ENCODE measurements around the gene NT5C3A. TPM values are rescaled to one million over a fixed set of nuclear protein-coding genes. Genes with fewer than 3 reads are reported as not detected.

The NT5C3A gene
- total RNA-seq, 2 donors from 2014 or later = 17.5 to 22.1 TPM

DNA sequence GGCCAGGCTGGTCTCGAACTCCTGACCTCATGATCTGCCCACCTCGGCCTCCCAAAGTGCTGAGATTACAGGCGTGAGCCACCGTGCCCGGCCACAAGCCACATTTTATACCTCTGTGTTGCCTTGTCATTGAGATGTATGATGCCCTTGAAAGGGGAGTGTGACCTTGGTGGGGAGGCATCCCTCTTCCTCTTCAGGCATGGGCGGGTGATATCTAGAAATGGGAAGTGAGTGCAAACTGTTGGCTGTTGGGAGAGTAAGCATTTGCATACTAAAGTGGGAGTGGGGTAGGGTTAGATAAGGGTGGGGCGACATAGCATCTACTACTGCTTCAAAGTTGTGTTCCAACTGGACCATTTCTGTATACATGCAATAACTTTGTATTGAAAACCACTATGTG, 26.6 kb upstream of the NT5C3A start:
- Histone ChIP-seq H3K27me3 (ENCODE audit: control insufficient read depth, insufficient read depth, low read length, poor library complexity, severe bottlenecking) (no peaks in the 10 kb centered on the region), H3K27ac (ENCODE audit: low read depth, low read length) (no peak overlapping the region), H3K9me3 (ENCODE audit: control insufficient read depth, low read length) (no peaks in the 10 kb centered on the region), H3K4me3 (ENCODE audit: low read length) (no peak overlapping the region), H3K36me3 (ENCODE audit: control insufficient read depth, insufficient read depth, low read length) (peaks cover 6% of the 10 kb centered on the region), H3K4me1 (ENCODE audit: control insufficient read depth, insufficient read depth, low read length) (no peaks in the 10 kb centered on the region), H3K9ac (ENCODE audit: extremely low read depth, low read length, poor library complexity, severe bottlenecking) (no peak overlapping the region)
- no peak for DNase-seq
- Mint-ChIP-seq H3K27ac (no peak overlapping the region), H3K4me1 (no peaks in the 10 kb centered on the region), H3K9me3 (no peaks in the 10 kb centered on the region), H3K36me3 (ENCODE audit: low read depth) (no peaks in the 10 kb centered on the region), H3K4me3 (no peak overlapping the region), H3K27me3 (ENCODE audit: insufficient read depth) (no peaks in the 10 kb centered on the region)
- WGBS, 2 experiments (ENCODE audit: insufficient coverage in 1 of 2, insufficient read length in 1 of 2) = 92 to 95% methylated on average over 6 to 7 of the region's 7 CpGs
- TF ChIP-seq, protein P1, sequence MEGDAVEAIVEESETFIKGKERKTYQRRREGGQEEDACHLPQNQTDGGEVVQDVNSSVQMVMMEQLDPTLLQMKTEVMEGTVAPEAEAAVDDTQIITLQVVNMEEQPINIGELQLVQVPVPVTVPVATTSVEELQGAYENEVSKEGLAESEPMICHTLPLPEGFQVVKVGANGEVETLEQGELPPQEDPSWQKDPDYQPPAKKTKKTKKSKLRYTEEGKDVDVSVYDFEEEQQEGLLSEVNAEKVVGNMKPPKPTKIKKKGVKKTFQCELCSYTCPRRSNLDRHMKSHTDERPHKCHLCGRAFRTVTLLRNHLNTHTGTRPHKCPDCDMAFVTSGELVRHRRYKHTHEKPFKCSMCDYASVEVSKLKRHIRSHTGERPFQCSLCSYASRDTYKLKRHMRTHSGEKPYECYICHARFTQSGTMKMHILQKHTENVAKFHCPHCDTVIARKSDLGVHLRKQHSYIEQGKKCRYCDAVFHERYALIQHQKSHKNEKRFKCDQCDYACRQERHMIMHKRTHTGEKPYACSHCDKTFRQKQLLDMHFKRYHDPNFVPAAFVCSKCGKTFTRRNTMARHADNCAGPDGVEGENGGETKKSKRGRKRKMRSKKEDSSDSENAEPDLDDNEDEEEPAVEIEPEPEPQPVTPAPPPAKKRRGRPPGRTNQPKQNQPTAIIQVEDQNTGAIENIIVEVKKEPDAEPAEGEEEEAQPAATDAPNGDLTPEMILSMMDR (conservative IDR thresholded peaks at IDR 0.05) = no peak

DNA sequence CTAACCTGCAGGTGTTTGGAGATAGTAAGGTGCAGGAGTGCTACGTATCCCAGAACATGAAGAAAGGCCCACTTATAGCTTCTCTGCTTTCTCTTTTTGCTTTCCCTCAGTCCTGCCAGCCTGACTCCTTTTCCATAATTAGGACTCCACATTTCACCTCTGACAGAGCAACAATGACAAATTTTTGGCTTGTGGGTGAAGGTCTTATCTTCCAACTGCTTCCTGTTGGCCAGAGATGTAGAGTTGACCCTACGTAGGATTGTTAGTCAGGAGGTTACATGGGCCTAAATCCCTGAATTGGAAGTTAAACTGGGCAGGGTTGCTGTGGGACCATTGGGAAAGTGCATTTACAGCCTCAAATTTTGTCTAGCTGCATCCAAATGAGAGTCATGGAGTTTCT, 25.3 kb upstream of the NT5C3A start:
- H3K36me3 ChIP-seq (ENCODE audit: control insufficient read depth, insufficient read depth, low read length) = no peaks in the 10 kb centered on the region
- TF ChIP-seq, protein P1 (conservative IDR thresholded peaks at IDR 0.05) = no peak
- WGBS, 2 experiments (ENCODE audit: insufficient coverage in 1 of 2, insufficient read length in 1 of 2) = 100% methylated on average over 2 of the region's 2 CpGs

DNA sequence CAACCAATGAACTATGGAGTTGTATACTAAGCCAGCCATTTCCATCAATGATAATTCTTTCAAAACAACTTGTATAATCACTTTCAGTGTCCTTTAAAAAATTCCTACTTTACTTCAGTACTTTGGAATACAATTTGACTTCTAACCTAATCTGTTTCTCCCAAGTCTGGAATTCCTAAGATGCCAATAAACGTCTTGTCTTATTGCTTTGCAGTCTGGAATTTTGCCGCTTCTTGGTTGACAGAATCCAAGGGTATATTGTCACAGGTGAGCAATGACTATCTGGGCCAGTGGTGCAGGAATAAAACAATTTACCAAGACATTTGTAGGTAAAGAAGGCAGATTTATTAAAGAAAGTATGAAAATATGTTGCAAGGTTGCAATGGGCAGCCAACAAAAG, 24.8 kb upstream of the NT5C3A start:
- no peaks in the 10 kb centered on the region for H3K27me3 ChIP-seq (ENCODE audit: control insufficient read depth, insufficient read depth, low read length, poor library complexity, severe bottlenecking)
- H3K4me3 ChIP-seq (ENCODE audit: low read length) = no peak overlapping the region
- H3K4me1 ChIP-seq (ENCODE audit: control insufficient read depth, insufficient read depth, low read length) = no peaks in the 10 kb centered on the region
- Mint-ChIP-seq H3K27ac (no peak overlapping the region), H3K36me3 (ENCODE audit: low read depth) (no peaks in the 10 kb centered on the region), H3K9me3 (no peaks in the 10 kb centered on the region), H3K27me3 (ENCODE audit: insufficient read depth) (no peaks in the 10 kb centered on the region), H3K4me1 (no peaks in the 10 kb centered on the region), H3K4me3 (no peak overlapping the region)
- no peak for DNase-seq
- TF ChIP-seq, protein P1 (conservative IDR thresholded peaks at IDR 0.05) = no peak
- H3K9ac ChIP-seq (ENCODE audit: extremely low read depth, low read length, poor library complexity, severe bottlenecking) = no peak overlapping the region
- H3K27ac ChIP-seq (ENCODE audit: low read depth, low read length) = no peak overlapping the region
- H3K9me3 ChIP-seq (ENCODE audit: control insufficient read depth, low read length) = no peaks in the 10 kb centered on the region
- WGBS, 2 experiments (ENCODE audit: insufficient coverage in 1 of 2, insufficient read length in 1 of 2) = 57 to 67% methylated on average over 2 of the region's 2 CpGs
- no peaks in the 10 kb centered on the region for H3K36me3 ChIP-seq (ENCODE audit: control insufficient read depth, insufficient read depth, low read length)

More for the DNA sequence above, 25.3 kb upstream of the NT5C3A start:
- H3K9ac ChIP-seq (ENCODE audit: extremely low read depth, low read length, poor library complexity, severe bottlenecking) = no peak overlapping the region
- no peak overlapping the region for H3K27ac Mint-ChIP-seq
- H3K4me3 ChIP-seq (ENCODE audit: low read length) = no peak overlapping the region
- no peaks in the 10 kb centered on the region for H3K27me3 ChIP-seq (ENCODE audit: control insufficient read depth, insufficient read depth, low read length, poor library complexity, severe bottlenecking)
- no peak overlapping the region for H3K27ac ChIP-seq (ENCODE audit: low read depth, low read length)
- no peaks in the 10 kb centered on the region for H3K9me3 ChIP-seq (ENCODE audit: control insufficient read depth, low read length)
- H3K4me3 Mint-ChIP-seq = no peak overlapping the region
- no peaks in the 10 kb centered on the region for H3K4me1 Mint-ChIP-seq
- H3K9me3 Mint-ChIP-seq = no peaks in the 10 kb centered on the region
- no peaks in the 10 kb centered on the region for H3K4me1 ChIP-seq (ENCODE audit: control insufficient read depth, insufficient read depth, low read length)
- DNase-seq = no peak
- H3K36me3 Mint-ChIP-seq (ENCODE audit: low read depth) = no peaks in the 10 kb centered on the region
- H3K27me3 Mint-ChIP-seq (ENCODE audit: insufficient read depth) = no peaks in the 10 kb centered on the region

Measured in endodermal cell (in vitro differentiated cells).